K562 (cell line): ENCODE measurements around the gene HMGN1. TPM values are rescaled to one million over a fixed set of nuclear protein-coding genes. Genes with fewer than 3 reads are reported as not detected.
A peak's percentile ranks its signal among the peaks of the same experiment; 100 is the strongest.

Source experiments
- CAMTA2 ChIP-seq: fragments of 250-450 bp; sonication (Bioruptor Pico); conservative IDR thresholded peaks from 2 replicates; pipeline ENCODE4 v1.5.1; 2022
- CBFB ChIP-seq: sonication (generic); formaldehyde crosslinking; IDR thresholded peaks from 2 replicates; pipeline ENCODE4 v1.4.0; 2020; ENCODE audit warnings: mild to moderate bottlenecking, missing genetic modification reagents
- CBX1 ChIP-seq: sonication (generic); IDR thresholded peaks from 2 replicates; pipeline ENCODE4 v1.6.1; 2016; ENCODE audit warnings: antibody characterized with exemption, low read depth, mild to moderate bottlenecking
- CEBPG ChIP-seq, 3 experiments: fragments of 200-800 bp in 1 of 3; sonication (Bioruptor generic) in 1 of 3; sonication (generic) in 1 of 3; formaldehyde crosslinking in 1 of 3; IDR thresholded peaks in 2 of 3; conservative IDR thresholded peaks in 1 of 3; 2 replicates each; pipeline versions ENCODE4 v1.6.1 to v1.8.0; 2016 to 2022; ENCODE audit warnings: missing compliant biosample characterization in 2 of 3, missing genetic modification characterization in 2 of 3, mild to moderate bottlenecking in 1 of 3, missing genetic modification reagents in 1 of 3
- CHD4 ChIP-seq: fragments of 200-600 bp; sonication (generic); IDR thresholded peaks from 3 replicates; pipeline ENCODE4 v1.6.1; 2012; ENCODE audit warnings: low read depth, mild to moderate bottlenecking, mixed read lengths, low read length, inconsistent platforms; ENCODE audit not compliant: insufficient read depth, insufficient replicate concordance, poor library complexity, severe bottlenecking
- CTBP1 ChIP-seq: fragments of 450-650 bp; IDR thresholded peaks from 2 replicates; pipeline ENCODE4 v1.6.1; 2016; ENCODE audit warnings: borderline replicate concordance
- DACH1 ChIP-seq: fragments of 450-650 bp; IDR thresholded peaks from 2 replicates; pipeline ENCODE4 v1.6.1; 2018; ENCODE audit not compliant: partially characterized antibody
- DPF2 ChIP-seq: fragments of 450-650 bp; IDR thresholded peaks from 2 replicates; pipeline ENCODE4 v1.6.1; 2016
- ELF2 ChIP-seq: fragments of 250-450 bp; sonication (Bioruptor Pico); IDR thresholded peaks from 2 replicates; pipeline ENCODE4 v1.5.0; 2021; ENCODE audit warnings: mild to moderate bottlenecking
- FOXK2 ChIP-seq, 2 experiments: fragments of 450-650 bp; IDR thresholded peaks in 1 of 2; conservative IDR thresholded peaks in 1 of 2; 2 replicates each; pipeline ENCODE4 v1.6.1; 2016; ENCODE audit warnings: low read depth in 2 of 2, mild to moderate bottlenecking in 1 of 2
- FOXP1 ChIP-seq: sonication (generic); formaldehyde crosslinking; IDR thresholded peaks from 2 replicates; pipeline ENCODE4 v1.8.0; 2022; ENCODE audit warnings: mild to moderate bottlenecking, missing genetic modification reagents
- HDAC2 ChIP-seq: fragments of 450-650 bp; IDR thresholded peaks from 2 replicates; pipeline ENCODE4 v1.6.1; 2016; ENCODE audit warnings: mild to moderate bottlenecking
- HNRNPK ChIP-seq: fragments of 200-400 bp; formaldehyde crosslinking; IDR thresholded peaks from one replicate; pipeline ENCODE4 v1.6.1; 2018; ENCODE audit warnings: mild to moderate bottlenecking, low read depth, low read length; ENCODE audit not compliant: poor library complexity, severe bottlenecking
- RBM22 ChIP-seq: fragments of 200-400 bp; formaldehyde crosslinking; IDR thresholded peaks from 2 replicates; pipeline ENCODE4 v1.6.1; 2018; ENCODE audit warnings: low read length, low read depth; ENCODE audit not compliant: poor library complexity, severe bottlenecking
- SIN3B ChIP-seq: fragments of 450-650 bp; IDR thresholded peaks from 2 replicates; pipeline ENCODE4 v1.6.1; 2017; ENCODE audit warnings: low read depth, mild to moderate bottlenecking, moderate library complexity
- SMAD4 ChIP-seq: fragments of 250-450 bp; sonication (Bioruptor Pico); conservative IDR thresholded peaks from 2 replicates; pipeline ENCODE4 v1.8.0; 2021; ENCODE audit warnings: inconsistent platforms, mild to moderate bottlenecking, moderate library complexity
- SOX6 ChIP-seq: fragments of 450-650 bp; IDR thresholded peaks from 2 replicates; pipeline ENCODE4 v1.6.1; 2014; ENCODE audit warnings: mild to moderate bottlenecking
- ZNF274 ChIP-seq: IDR thresholded peaks from 2 replicates; pipeline ENCODE4 v1.6.1; 2011; ENCODE audit warnings: low read depth, mild to moderate bottlenecking, low read length, moderate library complexity, borderline replicate concordance
- ZNF644 ChIP-seq: fragments of 200-800 bp; sonication (Bioruptor generic); IDR thresholded peaks from 2 replicates; pipeline ENCODE4 v1.6.1; 2016; ENCODE audit warnings: low read depth, missing genetic modification characterization, missing compliant biosample characterization
- polyA plus RNA-seq, 8 experiments: library from polyadenylated mRNA; depleted of rRNA in 4 of 8; stranded (reverse) in 5 of 8; unstranded in 3 of 8; fragments of >200 nt; fragmentation: Nextera tagmentation in 2 of 8; fragmentation: Illumina TruSeq in 1 of 8; extraction: Ambion mirVana in 2 of 8; extraction: Trizol in 1 of 8; gene quantifications; 2 replicates each; pipeline versions ENCODE4 v1.2.1 to v1.2.3, GENCODE V29; 2011 to 2014; ENCODE audit warnings: inconsistent platforms in 1 of 8, missing spikeins in 1 of 8
- total RNA-seq, 7 experiments: library from RNA; depleted of rRNA in 6 of 7; stranded (reverse); fragments of >200 nt in 6 of 7; fragmentation: Illumina TruSeq in 2 of 7; extraction: Trizol in 2 of 7; gene quantifications; 2 replicates each; pipeline versions ENCODE4 v1.2.1 to v1.2.3, GENCODE V29; 2011 to 2021; ENCODE audit warnings: low replicate concordance in 1 of 7
- TF ChIP-seq, protein P1 (sequence below), 2 experiments: fragments of 250-450 bp in 1 of 2; fragments of 450-650 bp in 1 of 2; sonication (Bioruptor Pico) in 1 of 2; IDR thresholded peaks; 2 replicates each; pipeline versions ENCODE4 v1.6.1 to v1.8.0; 2016 to 2021; ENCODE audit warnings: mild to moderate bottlenecking in 2 of 2, moderate library complexity in 2 of 2, missing compliant biosample characterization in 1 of 2, missing genetic modification characterization in 1 of 2
- TF ChIP-seq, protein P2 (sequence below): sonication (generic); formaldehyde crosslinking; IDR thresholded peaks from 2 replicates; pipeline ENCODE4 v1.9.0; 2022; ENCODE audit warnings: mild to moderate bottlenecking, missing genetic modification reagents

The HMGN1 gene
- total and polyA plus RNA-seq, 9 of the 15 experiments (the other 6 are each of a cell fraction or from before 2014, with no cell fraction given): 124 to 626 (median 498) TPM

DNA sequence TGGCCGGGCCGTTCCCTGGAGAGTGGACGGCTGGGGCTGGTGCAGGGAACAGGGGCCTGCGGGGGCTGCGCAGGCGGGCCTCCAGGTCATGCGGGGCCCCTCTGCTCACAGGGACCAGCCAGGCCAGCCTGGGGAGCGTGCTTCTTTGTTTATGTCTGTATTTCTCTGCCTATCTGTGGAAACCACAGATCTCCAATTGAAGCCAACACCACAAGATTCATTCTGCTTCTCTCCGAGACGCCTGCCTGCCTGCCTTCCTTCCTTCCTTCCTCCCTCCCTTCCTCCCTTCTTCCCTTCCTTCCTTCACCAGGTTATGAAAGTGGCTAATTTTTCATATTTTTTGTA, 39.9 kb upstream of the HMGN1 start (continued):
- peak; percentile 11; the same call in 1 of the 2 replicates for TF ChIP-seq CBFB (CRISPR knock-in tag)
- peak; percentile 9; the same call in 1 of the 2 replicates for TF ChIP-seq CTBP1
- TF ChIP-seq DPF2: no peak
- TF ChIP-seq FOXP1 (CRISPR knock-in tag): no peak
- peak in 1 of 2 experiments; percentile 53; a peak in 2 of 4 replicates for TF ChIP-seq FOXK2 (conservative IDR thresholded peaks at IDR 0.05 in 1 of 2, IDR thresholded peaks at IDR 0.05 in 1 of 2; ENCODE audit: low read depth in 2 of 2)
- TF ChIP-seq RBM22: peak; percentile 79
- TF ChIP-seq DACH1: no peak
- TF ChIP-seq SMAD4 (CRISPR knock-in tag): 0 out of 2 replicates have a peak, but pooled peaks have one; percentile 10
- TF ChIP-seq CEBPG (CRISPR knock-in tag; IDR thresholded peaks at IDR 0.05): no peak
- no peak for TF ChIP-seq CEBPG (tag; conservative IDR thresholded peaks at IDR 0.05 in 1 of 2, IDR thresholded peaks at IDR 0.05 in 1 of 2)
- peak; percentile 7; the same call in 1 of the 2 replicates for TF ChIP-seq SIN3B
- TF ChIP-seq ZNF274: no peak
- 0 out of 2 replicates have a peak, but pooled peaks have one; percentile 1 for TF ChIP-seq SOX6
- TF ChIP-seq ELF2 (CRISPR knock-in tag): 0 out of 2 replicates have a peak, but pooled peaks have one; percentile 40
- TF ChIP-seq, protein P1, sequence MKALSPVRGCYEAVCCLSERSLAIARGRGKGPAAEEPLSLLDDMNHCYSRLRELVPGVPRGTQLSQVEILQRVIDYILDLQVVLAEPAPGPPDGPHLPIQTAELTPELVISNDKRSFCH (CRISPR knock-in tag; IDR thresholded peaks at IDR 0.05): no peak
- TF ChIP-seq, protein P1 (tag; IDR thresholded peaks at IDR 0.05): peak; percentile 42
- TF ChIP-seq CAMTA2 (CRISPR knock-in tag): 0 out of 2 replicates have a peak, but pooled peaks have one; percentile 53
- no peak for TF ChIP-seq HNRNPK
- TF ChIP-seq, protein P2, sequence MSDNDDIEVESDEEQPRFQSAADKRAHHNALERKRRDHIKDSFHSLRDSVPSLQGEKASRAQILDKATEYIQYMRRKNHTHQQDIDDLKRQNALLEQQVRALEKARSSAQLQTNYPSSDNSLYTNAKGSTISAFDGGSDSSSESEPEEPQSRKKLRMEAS (CRISPR knock-in tag): 0 out of 2 replicates have a peak, but pooled peaks have one; percentile 1
- peak; percentile 49; the same call in 1 of the 2 replicates for TF ChIP-seq ZNF644 (tag)
- TF ChIP-seq HDAC2: no peak
- peak; percentile 17; the same call in 1 of the 2 replicates for TF ChIP-seq CBX1
- TF ChIP-seq CHD4: peak; percentile 46
